Sigmoid colon (tissue), 7 donors: ENCODE results near the gene PRMT9. TPM values are rescaled to one million over a fixed set of nuclear protein-coding genes. Genes with fewer than 3 reads are reported as not detected.

ENCODE experiments used
- DNase-seq: peaks from one replicate; pipeline ENCODE4 v3.0.0-alpha.2; 2019
- H3K27ac ChIP-seq, 4 donors: fragments of 200-600 bp; sonication (generic); one replicate each; pipeline ENCODE4 v1.5.1; 2016 to 2019; ENCODE audit warnings: mild to moderate bottlenecking in 1 of 4
- H3K27me3 ChIP-seq, 3 donors: fragments of 200-600 bp; sonication (generic); one replicate each; pipeline ENCODE4 v1.5.1; 2019; ENCODE audit warnings: mild to moderate bottlenecking in 1 of 3
- H3K36me3 ChIP-seq, 4 donors: fragments of 200-600 bp; sonication (generic); one replicate each; pipeline ENCODE4 v1.5.1; 2016 to 2019
- H3K4me1 ChIP-seq, 4 donors: fragments of 200-600 bp; sonication (generic); one replicate each; pipeline ENCODE4 v1.5.1; 2017 to 2019
- H3K4me3 ChIP-seq, 4 donors: fragments of 200-600 bp; sonication (generic); one replicate each; pipeline ENCODE4 v1.5.1; 2017 to 2019; ENCODE audit warnings: mild to moderate bottlenecking in 2 of 4, moderate library complexity in 1 of 4
- H3K9me3 ChIP-seq, 4 donors: fragments of 200-600 bp in 3 of 4; sonication (generic) in 3 of 4; one replicate each; pipeline versions ENCODE4 v1.5.1 to v1.6.1; 2013 to 2019
- EP300 ChIP-seq, 4 donors: sonication (generic); formaldehyde crosslinking; IDR thresholded peaks; one replicate each; pipeline ENCODE4 v1.6.1; 2017; ENCODE audit warnings: antibody characterized with exemption in 4 of 4
- POLR2A ChIP-seq, 2 donors: fragments of 450-650 bp; IDR thresholded peaks; one replicate each; pipeline ENCODE4 v1.6.1; 2016; ENCODE audit warnings: antibody characterized with exemption in 2 of 2, mild to moderate bottlenecking in 2 of 2, moderate library complexity in 2 of 2
- POLR2AphosphoS5 ChIP-seq, 4 donors: sonication (generic); formaldehyde crosslinking; IDR thresholded peaks; one replicate each; pipeline ENCODE4 v1.6.1; 2017; ENCODE audit warnings: antibody characterized with exemption in 4 of 4
- WGBS, 2 donors: extraction: QIAGEN DNeasy Blood & Tissue Kit; methylation state at CpG; one replicate each; pipeline ENCODE4 v1.1.7; 2013; 5-methylcytosine and 5-hydroxymethylcytosine counted together
- intact Hi-C: fragments of 100-400 bp; cut with DNase I; formaldehyde crosslinking; loops from one replicate; pipeline ENCODE4 v1.15.1; 2023
- polyA plus RNA-seq, 3 donors: library from polyadenylated mRNA; stranded (reverse); fragments of 200-250 nt; gene quantifications; one replicate each; pipeline ENCODE4 v1.2.3, GENCODE V29; 2013
- total RNA-seq, 4 donors: library from RNA; depleted of rRNA; stranded (reverse); fragments of >200 nt; gene quantifications; one replicate each; pipeline ENCODE4 v1.1.0, GENCODE V29; 2016
- TF ChIP-seq, protein P1 (sequence below), 4 experiments: fragments of 450-650 bp in 3 of 4; fragments of 200-600 bp in 1 of 4; IDR thresholded peaks; one replicate each; pipeline ENCODE4 v1.5.1; 2016 to 2019; ENCODE audit warnings: antibody characterized with exemption in 4 of 4, mild to moderate bottlenecking in 3 of 4, moderate library complexity in 2 of 4
- donor health status: healthy with polysubstance abuse.
- donor health status: Bipolar disorder and iron deficiency.
- donor health status: healthy.

PRMT9 gene
- total and polyA plus RNA-seq, 7 donors: 1.8 to 10.7 (median 7.1) TPM

DNA sequence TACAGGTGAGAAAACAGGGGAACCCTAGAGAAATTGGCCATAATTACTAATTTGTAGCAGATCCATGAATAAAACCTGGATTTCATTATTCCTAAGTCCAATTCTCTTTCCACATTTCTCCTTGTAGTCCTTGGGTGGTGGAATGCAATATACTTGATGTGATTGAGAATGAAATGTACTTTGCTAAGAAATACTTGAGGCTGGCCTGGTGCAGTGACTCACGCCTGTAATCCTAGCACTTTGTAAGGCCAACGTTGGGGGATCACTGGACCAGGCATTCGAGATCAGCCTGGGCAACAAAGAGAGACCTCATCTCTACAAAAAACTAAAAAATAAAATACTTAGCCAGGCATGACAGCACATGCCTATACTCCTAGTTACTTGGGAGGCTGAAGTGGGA is 50.9 kb downstream of the PRMT9 start:
- H3K4me3 ChIP-seq: no peak overlapping the region
- H3K4me1 ChIP-seq: peaks cover 0 to 6% (median 0%) of the 10 kb centered on the region in 4 donors
- 88 to 91% methylated on average over 3 of the region's 3 CpGs for WGBS, 2 donors
- intact Hi-C loops: no loop called here
- DNase-seq: no peak
- H3K27me3 ChIP-seq: no peaks in the 10 kb centered on the region
- H3K9me3 ChIP-seq: no peaks in the 10 kb centered on the region
- H3K36me3 ChIP-seq: peaks cover 0 to 81% (median 29%) of the 10 kb centered on the region in 4 donors
- no peak overlapping the region for H3K27ac ChIP-seq
- TF ChIP-seq POLR2A (IDR thresholded peaks at IDR 0.05) (no peak), EP300 (IDR thresholded peaks at IDR 0.05) (no peak), POLR2AphosphoS5 (IDR thresholded peaks at IDR 0.05) (no peak)
- TF ChIP-seq, protein P1, sequence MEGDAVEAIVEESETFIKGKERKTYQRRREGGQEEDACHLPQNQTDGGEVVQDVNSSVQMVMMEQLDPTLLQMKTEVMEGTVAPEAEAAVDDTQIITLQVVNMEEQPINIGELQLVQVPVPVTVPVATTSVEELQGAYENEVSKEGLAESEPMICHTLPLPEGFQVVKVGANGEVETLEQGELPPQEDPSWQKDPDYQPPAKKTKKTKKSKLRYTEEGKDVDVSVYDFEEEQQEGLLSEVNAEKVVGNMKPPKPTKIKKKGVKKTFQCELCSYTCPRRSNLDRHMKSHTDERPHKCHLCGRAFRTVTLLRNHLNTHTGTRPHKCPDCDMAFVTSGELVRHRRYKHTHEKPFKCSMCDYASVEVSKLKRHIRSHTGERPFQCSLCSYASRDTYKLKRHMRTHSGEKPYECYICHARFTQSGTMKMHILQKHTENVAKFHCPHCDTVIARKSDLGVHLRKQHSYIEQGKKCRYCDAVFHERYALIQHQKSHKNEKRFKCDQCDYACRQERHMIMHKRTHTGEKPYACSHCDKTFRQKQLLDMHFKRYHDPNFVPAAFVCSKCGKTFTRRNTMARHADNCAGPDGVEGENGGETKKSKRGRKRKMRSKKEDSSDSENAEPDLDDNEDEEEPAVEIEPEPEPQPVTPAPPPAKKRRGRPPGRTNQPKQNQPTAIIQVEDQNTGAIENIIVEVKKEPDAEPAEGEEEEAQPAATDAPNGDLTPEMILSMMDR (IDR thresholded peaks at IDR 0.05): no peak

DNA sequence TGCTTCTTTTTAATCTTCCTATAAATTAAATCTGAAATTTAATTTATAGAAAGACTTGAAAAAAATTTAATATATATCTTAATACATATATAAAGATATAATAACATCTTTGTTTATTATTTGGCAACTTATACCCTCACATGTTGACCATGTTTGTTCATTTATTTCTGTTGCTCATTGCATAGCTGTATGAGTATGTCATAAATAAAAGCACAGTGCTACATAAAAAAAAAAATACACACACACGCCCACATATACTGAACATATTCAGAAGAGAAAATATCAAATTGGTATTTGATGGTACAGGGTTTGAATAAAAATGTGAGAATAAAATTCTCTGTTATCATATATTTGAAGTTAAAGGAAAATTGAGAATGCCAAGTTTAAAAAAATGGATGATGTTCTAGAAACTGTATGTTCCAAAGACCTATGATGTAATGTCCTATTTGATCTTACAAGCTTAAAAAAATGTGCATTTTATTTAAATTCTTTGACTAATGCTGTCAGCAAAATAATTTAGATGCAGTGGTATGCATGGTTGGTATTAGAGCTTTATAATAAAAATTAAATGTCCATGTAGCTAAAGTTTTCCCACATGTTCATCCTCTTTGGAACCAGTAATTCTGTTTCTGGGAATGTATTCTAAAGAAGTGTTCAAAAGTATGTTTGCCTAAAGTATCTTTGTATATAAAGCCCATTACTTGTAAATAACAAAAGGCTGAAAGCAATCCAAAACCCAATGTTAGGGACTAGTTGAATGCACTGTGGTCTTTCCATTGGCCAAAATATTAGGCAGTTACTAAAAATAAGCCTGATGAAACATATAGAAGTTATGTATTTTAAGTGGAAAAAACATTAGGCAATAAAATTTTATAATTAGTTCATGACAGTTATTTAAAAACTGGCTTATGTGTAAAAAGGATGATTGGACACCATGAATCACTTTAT is 53.9 kb downstream of the PRMT9 start:
- Histone ChIP-seq H3K27me3 (no peaks in the 10 kb centered on the region), H3K4me3 (no peak overlapping the region), H3K4me1 (peaks cover 0 to 6% (median 0%) of the 10 kb centered on the region in 4 donors), H3K9me3 (no peaks in the 10 kb centered on the region), H3K27ac (no peak overlapping the region), H3K36me3 (peaks cover 0 to 91% (median 28%) of the 10 kb centered on the region in 4 donors)
- intact Hi-C loops: no loop called here
- no peak for TF ChIP-seq POLR2AphosphoS5 (IDR thresholded peaks at IDR 0.05)
- TF ChIP-seq POLR2A (IDR thresholded peaks at IDR 0.05): no peak
- TF ChIP-seq EP300 (IDR thresholded peaks at IDR 0.05): no peak
- TF ChIP-seq, protein P1 (IDR thresholded peaks at IDR 0.05): no peak
- 91 to 93% methylated on average over 1 of the region's 1 CpG for WGBS, 2 donors
- no peak for DNase-seq

DNA sequence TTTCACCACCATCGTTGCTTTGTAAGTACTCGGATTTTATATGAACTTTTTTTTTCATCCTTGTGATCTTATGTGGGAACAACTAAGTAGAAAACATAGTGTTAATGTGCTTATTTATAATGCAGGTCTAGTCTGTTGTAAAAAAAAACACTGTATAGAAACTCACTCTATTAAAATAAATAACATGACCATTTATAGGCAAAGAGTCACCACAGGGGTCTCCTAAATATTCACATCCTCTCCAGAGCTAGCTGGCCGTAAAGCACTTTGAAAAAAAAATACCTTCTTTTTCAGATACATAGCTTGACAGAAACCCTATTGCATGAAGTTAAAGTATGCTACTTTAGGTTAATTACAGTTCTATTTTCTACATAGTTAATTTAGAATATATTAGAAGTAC is 55.5 kb downstream of the PRMT9 start:
- Histone ChIP-seq H3K4me1 (peaks cover 0 to 6% (median 0%) of the 10 kb centered on the region in 4 donors), H3K27ac (no peak overlapping the region), H3K4me3 (no peak overlapping the region), H3K9me3 (no peaks in the 10 kb centered on the region), H3K36me3 (peaks cover 0 to 91% (median 22%) of the 10 kb centered on the region in 4 donors), H3K27me3 (no peaks in the 10 kb centered on the region)
- WGBS, 2 donors: 77 to 83% methylated on average over 3 of the region's 3 CpGs
- no peak for DNase-seq
- intact Hi-C loops: no loop called here
- TF ChIP-seq POLR2AphosphoS5 (IDR thresholded peaks at IDR 0.05) (no peak), POLR2A (IDR thresholded peaks at IDR 0.05) (no peak), EP300 (IDR thresholded peaks at IDR 0.05) (no peak)
- TF ChIP-seq, protein P1 (IDR thresholded peaks at IDR 0.05): no peak

DNA sequence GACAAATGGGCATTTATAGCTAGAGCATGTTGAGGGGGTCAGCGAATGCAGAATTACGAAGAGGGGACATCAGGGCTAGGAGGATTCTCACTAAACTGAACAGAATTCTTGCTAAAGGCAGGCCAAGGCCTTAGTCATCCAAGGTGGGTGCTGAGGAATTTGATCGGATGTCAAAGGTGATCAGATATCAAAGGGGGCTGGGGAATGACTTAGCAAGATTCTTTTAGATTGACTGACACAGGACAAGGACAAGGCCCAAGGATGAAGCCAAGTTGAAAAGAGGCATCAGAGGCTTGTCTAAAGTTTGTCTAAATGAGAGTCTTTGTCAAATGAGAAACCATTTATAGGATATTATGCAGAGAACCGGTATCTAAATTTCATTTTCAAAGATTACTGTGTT is 57.1 kb downstream of the PRMT9 start:
- intact Hi-C loops: no loop called here
- WGBS, 2 donors: 98% methylated on average over 4 of the region's 4 CpGs

More for the DNA sequence above, 57.1 kb downstream of the PRMT9 start:
- Histone ChIP-seq H3K4me3 (no peak overlapping the region), H3K27ac (no peak overlapping the region), H3K4me1 (peaks cover 0 to 6% (median 3%) of the 10 kb centered on the region in 4 donors), H3K27me3 (no peaks in the 10 kb centered on the region), H3K9me3 (no peaks in the 10 kb centered on the region), H3K36me3 (peaks cover 0 to 86% (median 17%) of the 10 kb centered on the region in 4 donors)
- no peak for TF ChIP-seq POLR2AphosphoS5 (IDR thresholded peaks at IDR 0.05)
- TF ChIP-seq, protein P1 (IDR thresholded peaks at IDR 0.05): no peak
- TF ChIP-seq POLR2A (IDR thresholded peaks at IDR 0.05): no peak
- TF ChIP-seq EP300 (IDR thresholded peaks at IDR 0.05): no peak
- no peak for DNase-seq
